HEK293 (cell line): ENCODE measurements around the gene NINL.

Source experiments
- CTCF ChIP-seq: fragments of 450-650 bp; formaldehyde crosslinking; IDR thresholded peaks from 2 replicates; pipeline ENCODE4 v1.5.1; 2016; ENCODE audit warnings: missing biosample characterization, missing genetic modification characterization
- MYNN ChIP-seq: fragments of 450-650 bp; formaldehyde crosslinking; IDR thresholded peaks from 2 replicates; pipeline ENCODE4 v1.5.1; 2016; ENCODE audit warnings: missing biosample characterization, missing genetic modification characterization, borderline replicate concordance
- ZNF175 ChIP-seq: fragments of 450-650 bp; formaldehyde crosslinking; IDR thresholded peaks from 2 replicates; pipeline ENCODE4 v1.5.1; 2016; ENCODE audit warnings: missing biosample characterization, missing genetic modification characterization
- ZNF18 ChIP-seq: fragments of 450-650 bp; formaldehyde crosslinking; IDR thresholded peaks from 2 replicates; pipeline ENCODE4 v1.5.1; 2016; ENCODE audit warnings: missing biosample characterization, missing genetic modification characterization
- ZNF707 ChIP-seq: fragments of 450-650 bp; formaldehyde crosslinking; IDR thresholded peaks from 2 replicates; pipeline ENCODE4 v1.5.1; 2016; ENCODE audit warnings: missing biosample characterization, missing genetic modification characterization
- ZNF785 ChIP-seq: fragments of 450-650 bp; formaldehyde crosslinking; IDR thresholded peaks from 2 replicates; pipeline ENCODE4 v1.5.1; 2016; ENCODE audit warnings: missing biosample characterization, missing genetic modification characterization

- TF ChIP-seq ZNF18 (no peak), CTCF (no peak), ZNF785 (tag by site-specific recombination) (no peak), ZNF175 (tag by site-specific recombination) (no peak), ZNF707 (tag by site-specific recombination) (no peak), MYNN (tag by site-specific recombination) (no peak)
These were observed 41.4 kb upstream of the NINL start for GRCh38 chr20:25626779-25627178.
